ENCODE measurements around the gene NPAS3. TPM values are rescaled to one million over a fixed set of nuclear protein-coding genes. Genes with fewer than 3 reads are reported as not detected.

Gene NPAS3
- total and polyA plus RNA-seq, 4 experiments from 2014 or later, result not detected

GRCh38 chr14:33693237-33693636 lies 754.6 kb downstream of the NPAS3 start:
- POLR2A ChIA-PET (ENCODE audit: partially characterized antibody), result no interaction called here
- H3K4me1 ChIP-seq (ENCODE audit: insufficient read depth, low read length), result no peaks in the 10 kb centered on the region
- no peak overlapping the region for H3K4me3 Mint-ChIP-seq
- no peak for DNase-seq
- H3K27me3 ChIP-seq (ENCODE audit: insufficient read depth, low read length), result no peaks in the 10 kb centered on the region
- H3K27ac ChIP-seq (ENCODE audit: low read depth, low read length), result no peak overlapping the region
- no peaks in the 10 kb centered on the region for H3K4me1 Mint-ChIP-seq
- H3K9me3 Mint-ChIP-seq, result peaks cover 0 to under 1% (median 0%) of the 10 kb centered on the region in 8 donors
- no peak overlapping the region for H3K4me3 ChIP-seq (ENCODE audit: low read length in 2 of 2)
- H3K9me3 ChIP-seq (ENCODE audit: control insufficient read depth in 1 of 2, low read length in 2 of 2), result no peaks in the 10 kb centered on the region
- H3K27ac Mint-ChIP-seq, result no peak overlapping the region
- H3K36me3 Mint-ChIP-seq, result no peaks in the 10 kb centered on the region
- no peaks in the 10 kb centered on the region for H3K36me3 ChIP-seq (ENCODE audit: insufficient read depth, low read length)
- intact Hi-C loops (cut with micrococcal nuclease), result no loop called here
- H3K27me3 Mint-ChIP-seq, result peaks cover 0 to 1% of the 10 kb centered on the region in 2 donors
- CTCF ChIA-PET (ENCODE audit: partially characterized antibody), result no interaction called here

- intact Hi-C loops (cut with micrococcal nuclease), result no loop called here
- H3K9me3 ChIP-seq (ENCODE audit: control insufficient read depth in 1 of 2, low read length in 2 of 2), result no peaks in the 10 kb centered on the region
- no peak overlapping the region for H3K27ac ChIP-seq (ENCODE audit: low read depth, low read length)
- CTCF ChIA-PET (ENCODE audit: partially characterized antibody), result no interaction called here
- H3K27me3 ChIP-seq (ENCODE audit: insufficient read depth, low read length), result no peaks in the 10 kb centered on the region
- POLR2A ChIA-PET (ENCODE audit: partially characterized antibody), result no interaction called here
- H3K36me3 ChIP-seq (ENCODE audit: insufficient read depth, low read length), result no peaks in the 10 kb centered on the region
- no peak overlapping the region for H3K4me3 Mint-ChIP-seq
- H3K27ac Mint-ChIP-seq, result no peak overlapping the region
- H3K4me3 ChIP-seq (ENCODE audit: low read length in 2 of 2), result no peak overlapping the region
- peaks cover 1% of the 10 kb centered on the region in 2 donors for H3K27me3 Mint-ChIP-seq
- peaks cover 0 to 3% (median 0%) of the 10 kb centered on the region in 8 donors for H3K9me3 Mint-ChIP-seq
- H3K4me1 Mint-ChIP-seq, result no peaks in the 10 kb centered on the region
- no peaks in the 10 kb centered on the region for H3K4me1 ChIP-seq (ENCODE audit: insufficient read depth, low read length)
- DNase-seq, result no peak
- no peaks in the 10 kb centered on the region for H3K36me3 Mint-ChIP-seq
These were observed 757.5 kb downstream of the NPAS3 start for GRCh38 chr14:33696165-33696564.

- H3K9me3 ChIP-seq (ENCODE audit: control insufficient read depth in 1 of 2, low read length in 2 of 2), result no peaks in the 10 kb centered on the region
- Mint-ChIP-seq H3K27ac (no peak overlapping the region), H3K4me1 (no peaks in the 10 kb centered on the region), H3K9me3 (peaks cover 0 to 3% (median 0%) of the 10 kb centered on the region in 8 donors), H3K4me3 (no peak overlapping the region), H3K27me3 (peaks cover under 1 to 1% of the 10 kb centered on the region in 2 donors), H3K36me3 (no peaks in the 10 kb centered on the region)
- POLR2A ChIA-PET (ENCODE audit: partially characterized antibody), result no interaction called here
- intact Hi-C loops (cut with micrococcal nuclease), result no loop called here
- no peaks in the 10 kb centered on the region for H3K36me3 ChIP-seq (ENCODE audit: insufficient read depth, low read length)
- H3K27me3 ChIP-seq (ENCODE audit: insufficient read depth, low read length), result no peaks in the 10 kb centered on the region
- no peak overlapping the region for H3K27ac ChIP-seq (ENCODE audit: low read depth, low read length)
- DNase-seq, result no peak
- H3K4me1 ChIP-seq (ENCODE audit: insufficient read depth, low read length), result no peaks in the 10 kb centered on the region
- no peak overlapping the region for H3K4me3 ChIP-seq (ENCODE audit: low read length in 2 of 2)
- CTCF ChIA-PET (ENCODE audit: partially characterized antibody), result no interaction called here
These were observed 760.8 kb downstream of the NPAS3 start for GRCh38 chr14:33699300-33699983.

GRCh38 chr14:33700052-33700451 lies 761.4 kb downstream of the NPAS3 start:
- no peaks in the 10 kb centered on the region for H3K4me1 Mint-ChIP-seq
- Histone ChIP-seq H3K9me3 (ENCODE audit: control insufficient read depth in 1 of 2, low read length in 2 of 2) (no peaks in the 10 kb centered on the region), H3K27ac (ENCODE audit: low read depth, low read length) (no peak overlapping the region), H3K27me3 (ENCODE audit: insufficient read depth, low read length) (no peaks in the 10 kb centered on the region), H3K4me3 (ENCODE audit: low read length in 2 of 2) (no peak overlapping the region), H3K36me3 (ENCODE audit: insufficient read depth, low read length) (no peaks in the 10 kb centered on the region), H3K4me1 (ENCODE audit: insufficient read depth, low read length) (no peaks in the 10 kb centered on the region)
- peaks cover 0 to 3% (median 0%) of the 10 kb centered on the region in 8 donors for H3K9me3 Mint-ChIP-seq
- H3K36me3 Mint-ChIP-seq, result no peaks in the 10 kb centered on the region
- H3K4me3 Mint-ChIP-seq, result no peak overlapping the region
- ChIA-PET POLR2A (ENCODE audit: partially characterized antibody) (no interaction called here), CTCF (ENCODE audit: partially characterized antibody) (no interaction called here)
- H3K27me3 Mint-ChIP-seq, result peaks cover 0 to 1% of the 10 kb centered on the region in 2 donors
- no peak for DNase-seq
- intact Hi-C loops (cut with micrococcal nuclease), result no loop called here
- H3K27ac Mint-ChIP-seq, result no peak overlapping the region

GRCh38 chr14:33702293-33702692 lies 763.6 kb downstream of the NPAS3 start:
- Mint-ChIP-seq H3K36me3 (no peaks in the 10 kb centered on the region), H3K27me3 (peaks cover 0 to 1% of the 10 kb centered on the region in 2 donors), H3K27ac (no peak overlapping the region), H3K9me3 (peaks cover 0 to 3% (median 0%) of the 10 kb centered on the region in 8 donors), H3K4me1 (no peaks in the 10 kb centered on the region), H3K4me3 (no peak overlapping the region)
- DNase-seq, result no peak
- H3K27ac ChIP-seq (ENCODE audit: low read depth, low read length), result no peak overlapping the region
- intact Hi-C loops (cut with micrococcal nuclease), result no loop called here
- ChIA-PET POLR2A (ENCODE audit: partially characterized antibody) (no interaction called here), CTCF (ENCODE audit: partially characterized antibody) (no interaction called here)
- H3K4me3 ChIP-seq (ENCODE audit: low read length in 2 of 2), result no peak overlapping the region
- H3K36me3 ChIP-seq (ENCODE audit: insufficient read depth, low read length), result no peaks in the 10 kb centered on the region
- H3K27me3 ChIP-seq (ENCODE audit: insufficient read depth, low read length), result no peaks in the 10 kb centered on the region
- H3K9me3 ChIP-seq (ENCODE audit: control insufficient read depth in 1 of 2, low read length in 2 of 2), result no peaks in the 10 kb centered on the region
- H3K4me1 ChIP-seq (ENCODE audit: insufficient read depth, low read length), result no peaks in the 10 kb centered on the region

- Mint-ChIP-seq H3K27ac (no peak overlapping the region), H3K4me3 (no peak overlapping the region), H3K9me3 (no peaks in the 10 kb centered on the region), H3K36me3 (no peaks in the 10 kb centered on the region), H3K27me3 (peaks cover 0 to 1% of the 10 kb centered on the region in 2 donors), H3K4me1 (no peaks in the 10 kb centered on the region)
- Histone ChIP-seq H3K4me1 (ENCODE audit: insufficient read depth, low read length) (no peaks in the 10 kb centered on the region), H3K27me3 (ENCODE audit: insufficient read depth, low read length) (no peaks in the 10 kb centered on the region), H3K4me3 (ENCODE audit: low read length in 2 of 2) (no peak overlapping the region), H3K9me3 (ENCODE audit: control insufficient read depth in 1 of 2, low read length in 2 of 2) (no peaks in the 10 kb centered on the region), H3K36me3 (ENCODE audit: insufficient read depth, low read length) (no peaks in the 10 kb centered on the region), H3K27ac (ENCODE audit: low read depth, low read length) (no peak overlapping the region)
- CTCF ChIA-PET (ENCODE audit: partially characterized antibody), result no interaction called here
- no peak for DNase-seq
- POLR2A ChIA-PET (ENCODE audit: partially characterized antibody), result no interaction called here
- intact Hi-C loops (cut with micrococcal nuclease), result no loop called here
These were observed 765.8 kb downstream of the NPAS3 start for GRCh38 chr14:33704481-33704880.

- intact Hi-C loops (cut with micrococcal nuclease), result no loop called here
- no peak for DNase-seq
- no peaks in the 10 kb centered on the region for H3K27me3 ChIP-seq (ENCODE audit: insufficient read depth, low read length)
- Mint-ChIP-seq H3K4me1 (no peaks in the 10 kb centered on the region), H3K27me3 (no peaks in the 10 kb centered on the region), H3K36me3 (no peaks in the 10 kb centered on the region), H3K4me3 (no peak overlapping the region), H3K9me3 (no peaks in the 10 kb centered on the region), H3K27ac (no peak overlapping the region)
- no peaks in the 10 kb centered on the region for H3K9me3 ChIP-seq (ENCODE audit: control insufficient read depth in 1 of 2, low read length in 2 of 2)
- H3K4me3 ChIP-seq (ENCODE audit: low read length in 2 of 2), result no peak overlapping the region
- ChIA-PET CTCF (ENCODE audit: partially characterized antibody) (no interaction called here), POLR2A (ENCODE audit: partially characterized antibody) (no interaction called here)
- H3K27ac ChIP-seq (ENCODE audit: low read depth, low read length), result no peak overlapping the region
- no peaks in the 10 kb centered on the region for H3K36me3 ChIP-seq (ENCODE audit: insufficient read depth, low read length)
- H3K4me1 ChIP-seq (ENCODE audit: insufficient read depth, low read length), result no peaks in the 10 kb centered on the region
These were observed 766.8 kb downstream of the NPAS3 start for GRCh38 chr14:33705490-33705889.

- Mint-ChIP-seq H3K4me1 (no peaks in the 10 kb centered on the region), H3K27ac (no peak overlapping the region), H3K4me3 (no peak overlapping the region), H3K27me3 (no peaks in the 10 kb centered on the region), H3K36me3 (no peaks in the 10 kb centered on the region), H3K9me3 (no peaks in the 10 kb centered on the region)
- Histone ChIP-seq H3K9me3 (ENCODE audit: control insufficient read depth in 1 of 2, low read length in 2 of 2) (no peaks in the 10 kb centered on the region), H3K27ac (ENCODE audit: low read depth, low read length) (no peak overlapping the region), H3K27me3 (ENCODE audit: insufficient read depth, low read length) (no peaks in the 10 kb centered on the region), H3K4me3 (ENCODE audit: low read length in 2 of 2) (no peak overlapping the region), H3K36me3 (ENCODE audit: insufficient read depth, low read length) (no peaks in the 10 kb centered on the region), H3K4me1 (ENCODE audit: insufficient read depth, low read length) (no peaks in the 10 kb centered on the region)
- DNase-seq, result no peak
- intact Hi-C loops (cut with micrococcal nuclease), result no loop called here
- POLR2A ChIA-PET (ENCODE audit: partially characterized antibody), result no interaction called here
- CTCF ChIA-PET (ENCODE audit: partially characterized antibody), result no interaction called here
These were observed 769.0 kb downstream of the NPAS3 start for GRCh38 chr14:33707716-33708115.

Data from CD4-positive, alpha-beta memory T cell (primary cell).